PC-3 (cell line): ENCODE results near the gene AHCYL2.

Experiments used
- CTCF ChIP-seq: fragments of 300-600 bp; sonication (generic); conservative IDR thresholded peaks from 2 replicates; pipeline ENCODE4 v1.5.1; 2017; ENCODE audit warnings: antibody characterized with exemption, low read depth, mild to moderate bottlenecking, low read length
- EZH2phosphoT487 ChIP-seq: fragments of 300-600 bp; sonication (generic); IDR thresholded peaks from 2 replicates; pipeline ENCODE4 v1.6.1; 2018; ENCODE audit warnings: mild to moderate bottlenecking, antibody characterized with exemption, low read length, borderline replicate concordance

- TF ChIP-seq CTCF = no peak
- TF ChIP-seq EZH2phosphoT487 = no peak
Observed at GRCh38 chr7:129224251-129225205, at the start of gene AHCYL2.
